GM12874 (cell line): Measurements from ENCODE around the gene BANK1.

Source experiments
- TF ChIP-seq, protein P1 (sequence below): IDR thresholded peaks from 2 replicates; pipeline ENCODE4 v1.5.1; 2011; ENCODE audit warnings: low read depth, mild to moderate bottlenecking, control low read depth, low read length, moderate library complexity; ENCODE audit not compliant: insufficient read depth

The BANK1 gene

DNA sequence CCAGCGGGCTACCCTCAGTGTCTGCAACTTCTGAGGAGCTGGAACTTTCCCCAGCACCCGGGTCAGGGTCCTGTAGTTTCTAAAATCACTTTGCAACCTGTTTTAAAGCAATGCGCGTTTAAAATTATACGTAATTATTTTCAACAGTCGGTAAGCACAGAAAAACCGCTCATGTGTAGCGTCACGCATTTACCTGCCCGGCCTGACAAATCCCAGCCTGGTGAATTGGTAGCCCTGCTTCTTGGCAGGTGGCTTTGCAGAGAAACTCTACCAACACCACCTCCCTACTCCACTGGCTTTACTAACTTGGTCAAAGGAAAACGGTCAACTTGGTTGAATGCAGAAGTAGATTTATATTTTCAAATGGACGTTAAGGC, 640 bp downstream of the BANK1 start:
- TF ChIP-seq, protein P1, sequence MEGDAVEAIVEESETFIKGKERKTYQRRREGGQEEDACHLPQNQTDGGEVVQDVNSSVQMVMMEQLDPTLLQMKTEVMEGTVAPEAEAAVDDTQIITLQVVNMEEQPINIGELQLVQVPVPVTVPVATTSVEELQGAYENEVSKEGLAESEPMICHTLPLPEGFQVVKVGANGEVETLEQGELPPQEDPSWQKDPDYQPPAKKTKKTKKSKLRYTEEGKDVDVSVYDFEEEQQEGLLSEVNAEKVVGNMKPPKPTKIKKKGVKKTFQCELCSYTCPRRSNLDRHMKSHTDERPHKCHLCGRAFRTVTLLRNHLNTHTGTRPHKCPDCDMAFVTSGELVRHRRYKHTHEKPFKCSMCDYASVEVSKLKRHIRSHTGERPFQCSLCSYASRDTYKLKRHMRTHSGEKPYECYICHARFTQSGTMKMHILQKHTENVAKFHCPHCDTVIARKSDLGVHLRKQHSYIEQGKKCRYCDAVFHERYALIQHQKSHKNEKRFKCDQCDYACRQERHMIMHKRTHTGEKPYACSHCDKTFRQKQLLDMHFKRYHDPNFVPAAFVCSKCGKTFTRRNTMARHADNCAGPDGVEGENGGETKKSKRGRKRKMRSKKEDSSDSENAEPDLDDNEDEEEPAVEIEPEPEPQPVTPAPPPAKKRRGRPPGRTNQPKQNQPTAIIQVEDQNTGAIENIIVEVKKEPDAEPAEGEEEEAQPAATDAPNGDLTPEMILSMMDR: no peak

DNA sequence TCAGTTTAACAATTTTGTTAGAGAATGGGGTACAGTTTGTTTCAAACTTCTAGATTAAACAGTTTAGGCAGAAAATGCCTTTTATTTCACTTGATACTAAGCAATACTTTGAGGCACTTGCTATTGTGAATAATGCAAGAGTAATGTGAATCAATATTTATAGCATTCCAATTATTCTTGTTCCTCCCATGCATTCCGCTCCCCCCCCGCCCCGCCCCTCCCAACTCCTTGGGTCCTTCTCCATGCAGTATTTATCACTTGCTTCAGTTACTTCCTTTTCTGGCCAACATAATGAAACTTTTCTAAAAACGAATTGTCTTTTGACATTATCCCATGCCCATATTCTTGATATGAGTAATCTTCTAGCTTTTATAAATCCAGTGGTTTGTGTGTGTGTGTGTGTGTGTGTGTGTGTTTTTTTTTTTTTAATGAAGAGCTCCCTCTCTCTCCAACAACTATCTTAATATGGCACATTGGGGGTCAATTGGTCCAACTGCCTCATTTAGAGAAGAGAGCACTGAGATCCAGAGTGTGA, 1.6 kb downstream of the BANK1 start:
- TF ChIP-seq, protein P1: no peak

DNA sequence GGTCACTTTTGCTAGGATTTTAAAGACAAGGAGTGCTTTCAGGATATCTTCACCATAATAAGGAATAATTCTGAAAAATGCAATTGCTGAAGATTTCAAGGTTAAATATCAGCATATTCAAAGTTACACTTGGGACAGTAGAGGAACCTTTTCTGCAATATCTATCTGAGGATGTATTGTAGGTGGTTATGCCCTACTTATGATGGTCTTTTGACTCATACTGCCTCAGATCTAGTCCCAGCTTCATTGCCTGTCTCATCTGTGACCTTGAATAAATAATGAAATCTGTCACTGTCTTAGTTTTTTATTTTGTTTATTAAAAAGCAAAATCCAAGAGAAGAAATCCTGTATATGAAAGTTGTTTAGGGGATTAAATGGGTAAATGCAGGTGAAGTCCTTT, 2.9 kb downstream of the BANK1 start:
- TF ChIP-seq, protein P1: no peak

DNA sequence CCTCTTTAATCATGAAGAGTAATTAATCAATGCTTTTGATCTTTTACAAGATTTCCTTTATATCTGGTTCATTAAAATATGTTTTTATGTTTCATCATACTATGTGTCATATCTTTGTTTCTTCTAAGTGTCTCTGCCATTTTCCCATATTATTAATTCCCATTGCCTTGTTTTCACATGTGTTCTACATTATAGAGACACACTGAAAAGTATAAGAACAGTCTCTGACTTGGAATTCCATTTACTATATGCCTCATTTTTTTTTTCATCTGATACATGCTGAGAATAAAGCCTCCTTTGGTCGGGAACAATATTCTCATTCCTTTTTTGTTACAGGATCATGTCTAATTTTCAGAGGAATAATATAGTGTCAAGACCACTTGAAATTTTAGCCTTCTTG, 4.3 kb downstream of the BANK1 start:
- TF ChIP-seq, protein P1: no peak

DNA sequence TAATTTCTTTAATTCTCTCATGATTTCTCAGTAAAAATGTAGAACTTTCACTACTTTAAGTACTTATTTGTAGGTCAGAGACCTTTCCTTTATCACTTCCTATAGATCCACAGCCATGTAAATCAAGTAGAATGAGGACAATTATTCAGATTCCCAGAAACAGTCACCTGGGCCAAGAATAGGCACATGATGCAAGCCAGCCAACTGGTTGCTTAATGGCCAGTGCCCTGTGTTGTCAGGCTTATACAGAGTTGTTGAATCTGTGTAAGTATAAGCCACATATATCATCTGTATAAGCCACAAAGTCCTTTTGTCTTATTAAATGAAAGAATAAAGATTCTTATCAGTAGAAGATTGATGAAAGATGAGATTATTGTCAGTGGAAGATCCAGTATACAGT, 5.2 kb downstream of the BANK1 start:
- TF ChIP-seq, protein P1: no peak

DNA sequence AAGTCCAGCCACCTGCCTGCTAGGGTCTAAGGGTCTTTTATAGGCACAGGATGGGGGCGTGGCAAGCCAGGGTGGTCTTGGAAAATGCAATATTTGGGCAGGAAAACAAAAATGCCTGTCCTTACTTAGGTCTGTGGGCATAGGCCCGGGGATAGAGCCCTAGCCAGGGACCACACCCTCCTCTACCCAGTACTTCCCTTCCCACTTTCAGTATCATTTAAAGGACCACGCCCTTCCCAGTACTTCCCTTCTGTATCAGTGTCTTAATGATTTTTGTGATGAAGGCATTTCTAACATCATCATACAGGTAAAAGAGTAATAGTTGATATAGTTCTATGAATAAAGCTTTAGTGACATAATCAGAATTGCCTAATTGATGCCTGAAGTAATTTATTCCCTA, 11.4 kb downstream of the BANK1 start:
- TF ChIP-seq, protein P1: no peak

DNA sequence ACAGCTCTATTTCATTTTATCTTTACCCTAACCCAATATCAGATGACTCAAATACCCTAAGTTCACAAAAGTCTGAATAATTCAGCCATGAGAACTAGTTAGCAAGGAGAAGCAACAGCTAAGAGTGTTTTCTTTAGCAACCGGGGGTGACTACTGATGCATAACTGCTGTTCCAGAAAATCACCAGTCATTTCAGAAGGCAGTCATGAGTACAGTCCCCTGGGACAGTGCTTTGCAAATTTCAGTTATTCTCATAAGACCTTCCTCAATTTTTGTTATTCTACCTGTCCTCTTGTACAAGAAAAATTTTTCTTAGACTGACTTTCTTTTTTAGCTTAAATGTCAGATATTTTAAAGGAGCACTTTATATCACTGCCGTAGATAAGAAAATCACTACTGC, 16.4 kb downstream of the BANK1 start:
- TF ChIP-seq, protein P1: no peak

DNA sequence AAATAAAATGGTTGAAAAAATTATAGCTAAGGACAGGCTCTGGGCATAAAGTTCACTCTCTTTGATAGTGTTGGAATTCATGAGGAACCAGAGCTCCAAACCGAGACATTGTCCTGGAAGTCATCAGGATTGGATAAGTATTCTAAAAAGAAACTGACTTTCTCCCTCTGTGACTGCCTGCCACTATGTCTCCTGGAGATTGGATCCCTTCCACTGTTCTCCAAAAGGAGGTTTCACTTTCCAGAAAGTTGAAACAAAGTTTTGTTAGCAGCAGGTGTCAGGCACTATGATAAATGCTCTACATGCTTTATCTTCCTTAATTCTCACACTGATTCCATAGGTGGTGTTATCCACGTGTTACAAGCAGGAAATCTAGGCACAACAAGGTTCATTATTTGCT, 16.8 kb downstream of the BANK1 start:
- TF ChIP-seq, protein P1: no peak
